Choroid plexus epithelial cell (primary cell): Measurements from ENCODE around the gene ACP2.

Source experiments
- DNase-seq: peaks from one replicate; pipeline ENCODE4 v3.0.0-alpha.2; 2010; ENCODE audit warnings: low read depth
- H3K4me3 ChIP-seq: 2 replicates; pipeline ENCODE4 v1.5.1; 2011; ENCODE audit warnings: low read depth, mild to moderate bottlenecking, control low read depth, low read length, moderate library complexity
- TF ChIP-seq, protein P1 (sequence below): conservative IDR thresholded peaks from 2 replicates; pipeline ENCODE4 v1.5.1; 2011; ENCODE audit warnings: low read depth, mild to moderate bottlenecking, control low read depth, inconsistent platforms, low read length, moderate library complexity

The ACP2 gene, protein sequence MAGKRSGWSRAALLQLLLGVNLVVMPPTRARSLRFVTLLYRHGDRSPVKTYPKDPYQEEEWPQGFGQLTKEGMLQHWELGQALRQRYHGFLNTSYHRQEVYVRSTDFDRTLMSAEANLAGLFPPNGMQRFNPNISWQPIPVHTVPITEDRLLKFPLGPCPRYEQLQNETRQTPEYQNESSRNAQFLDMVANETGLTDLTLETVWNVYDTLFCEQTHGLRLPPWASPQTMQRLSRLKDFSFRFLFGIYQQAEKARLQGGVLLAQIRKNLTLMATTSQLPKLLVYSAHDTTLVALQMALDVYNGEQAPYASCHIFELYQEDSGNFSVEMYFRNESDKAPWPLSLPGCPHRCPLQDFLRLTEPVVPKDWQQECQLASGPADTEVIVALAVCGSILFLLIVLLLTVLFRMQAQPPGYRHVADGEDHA

DNA sequence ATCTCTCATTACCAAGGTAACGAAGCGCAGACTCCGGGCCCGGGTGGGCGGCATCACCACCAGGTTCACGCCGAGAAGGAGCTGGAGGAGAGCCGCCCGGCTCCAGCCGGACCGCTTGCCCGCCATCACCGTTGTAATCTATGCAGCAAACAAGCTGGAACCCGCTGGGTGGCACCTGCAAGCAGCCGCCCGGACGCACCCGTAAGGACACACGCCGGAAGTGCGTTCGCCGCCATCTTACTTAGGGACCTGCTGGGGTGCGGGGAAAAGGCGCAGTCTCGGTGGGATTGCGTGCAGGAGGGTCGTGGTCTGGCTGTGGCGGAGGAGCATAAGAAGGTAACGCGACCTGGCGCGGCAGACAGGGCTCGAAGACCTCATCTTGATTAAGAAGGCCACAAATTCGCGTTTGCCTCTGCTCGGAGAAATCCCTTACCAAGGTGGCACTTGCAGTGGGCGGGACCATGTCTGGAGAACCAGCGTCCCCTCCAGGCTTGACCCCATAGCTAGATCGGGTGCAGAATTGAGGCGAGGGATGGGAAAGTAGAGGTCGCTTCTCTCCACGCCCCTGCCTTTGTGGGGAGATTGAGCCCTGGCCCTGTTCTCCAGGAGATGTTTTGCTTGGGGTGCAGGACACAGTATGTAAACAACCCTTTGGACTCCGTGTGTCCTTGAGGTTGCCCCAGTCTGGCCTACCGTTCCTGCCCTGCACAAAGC, at the start of gene ACP2:
Gene ACP2 (minus strand): TSS at position 151 of the 714 bp plus-strand sequence. CDS start 25 bp downstream, at position 126.
- TF ChIP-seq, protein P1, sequence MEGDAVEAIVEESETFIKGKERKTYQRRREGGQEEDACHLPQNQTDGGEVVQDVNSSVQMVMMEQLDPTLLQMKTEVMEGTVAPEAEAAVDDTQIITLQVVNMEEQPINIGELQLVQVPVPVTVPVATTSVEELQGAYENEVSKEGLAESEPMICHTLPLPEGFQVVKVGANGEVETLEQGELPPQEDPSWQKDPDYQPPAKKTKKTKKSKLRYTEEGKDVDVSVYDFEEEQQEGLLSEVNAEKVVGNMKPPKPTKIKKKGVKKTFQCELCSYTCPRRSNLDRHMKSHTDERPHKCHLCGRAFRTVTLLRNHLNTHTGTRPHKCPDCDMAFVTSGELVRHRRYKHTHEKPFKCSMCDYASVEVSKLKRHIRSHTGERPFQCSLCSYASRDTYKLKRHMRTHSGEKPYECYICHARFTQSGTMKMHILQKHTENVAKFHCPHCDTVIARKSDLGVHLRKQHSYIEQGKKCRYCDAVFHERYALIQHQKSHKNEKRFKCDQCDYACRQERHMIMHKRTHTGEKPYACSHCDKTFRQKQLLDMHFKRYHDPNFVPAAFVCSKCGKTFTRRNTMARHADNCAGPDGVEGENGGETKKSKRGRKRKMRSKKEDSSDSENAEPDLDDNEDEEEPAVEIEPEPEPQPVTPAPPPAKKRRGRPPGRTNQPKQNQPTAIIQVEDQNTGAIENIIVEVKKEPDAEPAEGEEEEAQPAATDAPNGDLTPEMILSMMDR: no peak
- peak within 1 kb of the TSS; percentile 97 for H3K4me3 ChIP-seq
- DNase-seq: peak; percentile 93

DNA sequence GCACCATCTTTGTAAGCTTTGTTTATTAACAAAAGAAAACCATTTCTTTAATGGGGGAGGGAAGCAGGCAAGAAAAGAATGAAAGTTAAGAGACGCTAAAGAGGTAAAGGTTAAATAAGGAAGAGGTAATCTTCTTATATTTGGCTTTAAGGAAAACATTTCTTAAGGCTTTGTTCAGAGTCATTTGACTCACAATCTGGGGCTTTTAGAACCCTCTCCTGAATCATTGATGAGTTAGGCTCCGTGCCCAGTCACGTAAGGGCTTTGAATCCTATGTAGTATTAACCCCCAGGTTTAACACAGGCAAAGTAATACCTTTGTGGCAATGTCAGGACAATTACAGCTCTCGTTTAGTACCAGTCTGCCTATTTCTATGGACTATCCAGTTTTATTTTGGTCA, 47.4 kb upstream of the ACP2 start:
- no peak for DNase-seq
- H3K4me3 ChIP-seq: no peak overlapping the region
- TF ChIP-seq, protein P1: no peak

DNA sequence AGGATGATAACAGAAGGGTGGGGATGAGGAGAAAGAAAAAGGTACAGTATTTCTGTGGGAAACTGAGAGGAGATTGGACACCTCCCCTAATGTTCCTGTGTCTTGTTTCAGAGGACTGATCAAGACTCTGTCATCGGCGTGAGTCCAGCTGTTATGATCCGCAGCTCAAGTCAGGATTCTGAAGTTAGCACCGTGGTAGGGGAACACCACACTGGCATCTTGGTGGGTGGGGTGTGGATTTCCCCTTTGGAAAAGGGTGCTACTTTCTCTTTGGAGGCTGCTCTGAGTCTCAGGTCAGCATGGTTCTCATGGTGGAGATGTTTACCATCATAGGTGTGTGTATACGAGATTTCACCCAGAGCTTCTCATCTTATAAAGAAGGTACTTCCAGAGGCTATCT, 46.8 kb upstream of the ACP2 start:
- no peak overlapping the region for H3K4me3 ChIP-seq
- DNase-seq: no peak
- TF ChIP-seq, protein P1: no peak

DNA sequence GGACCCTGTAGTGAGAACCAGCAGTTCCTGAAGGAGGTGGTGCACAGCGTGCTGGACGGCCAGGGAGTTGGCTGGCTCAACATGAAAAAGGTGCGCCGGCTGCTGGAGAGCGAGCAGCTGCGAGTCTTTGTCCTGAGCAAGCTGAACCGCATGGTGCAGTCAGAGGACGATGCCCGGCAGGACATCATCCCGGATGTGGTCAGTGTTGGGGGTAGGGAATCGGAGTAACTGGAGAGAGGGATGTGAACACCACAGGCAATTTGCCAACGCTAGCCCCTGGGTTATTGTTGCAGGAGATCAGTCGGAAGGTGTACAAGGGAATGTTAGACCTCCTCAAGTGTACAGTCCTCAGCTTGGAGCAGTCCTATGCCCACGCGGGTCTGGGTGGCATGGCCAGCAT, 41.2 kb upstream of the ACP2 start:
- DNase-seq: peak; percentile 70
- TF ChIP-seq, protein P1: no peak
- H3K4me3 ChIP-seq: no peak overlapping the region

DNA sequence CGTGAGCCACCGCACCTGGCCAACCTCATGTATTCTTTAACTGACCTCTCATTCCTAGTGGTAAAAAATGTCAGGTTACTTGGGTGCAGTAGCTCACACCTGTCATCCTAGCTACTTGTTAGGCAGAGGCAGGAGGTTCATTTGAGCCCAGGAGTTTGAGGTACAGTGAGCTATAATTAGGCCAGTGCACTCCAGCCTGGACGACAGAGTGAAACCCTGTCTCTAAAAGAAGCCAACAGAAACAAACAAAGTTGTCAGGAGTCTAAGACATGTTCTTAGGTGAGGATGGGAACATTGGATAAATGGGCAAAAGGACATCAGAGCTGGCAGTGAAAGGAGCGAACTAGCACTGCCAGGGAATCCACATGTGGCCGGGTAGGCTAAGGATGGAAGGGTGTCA, 39.5 kb upstream of the ACP2 start:
- TF ChIP-seq, protein P1: no peak
- no peak overlapping the region for H3K4me3 ChIP-seq
- no peak for DNase-seq

DNA sequence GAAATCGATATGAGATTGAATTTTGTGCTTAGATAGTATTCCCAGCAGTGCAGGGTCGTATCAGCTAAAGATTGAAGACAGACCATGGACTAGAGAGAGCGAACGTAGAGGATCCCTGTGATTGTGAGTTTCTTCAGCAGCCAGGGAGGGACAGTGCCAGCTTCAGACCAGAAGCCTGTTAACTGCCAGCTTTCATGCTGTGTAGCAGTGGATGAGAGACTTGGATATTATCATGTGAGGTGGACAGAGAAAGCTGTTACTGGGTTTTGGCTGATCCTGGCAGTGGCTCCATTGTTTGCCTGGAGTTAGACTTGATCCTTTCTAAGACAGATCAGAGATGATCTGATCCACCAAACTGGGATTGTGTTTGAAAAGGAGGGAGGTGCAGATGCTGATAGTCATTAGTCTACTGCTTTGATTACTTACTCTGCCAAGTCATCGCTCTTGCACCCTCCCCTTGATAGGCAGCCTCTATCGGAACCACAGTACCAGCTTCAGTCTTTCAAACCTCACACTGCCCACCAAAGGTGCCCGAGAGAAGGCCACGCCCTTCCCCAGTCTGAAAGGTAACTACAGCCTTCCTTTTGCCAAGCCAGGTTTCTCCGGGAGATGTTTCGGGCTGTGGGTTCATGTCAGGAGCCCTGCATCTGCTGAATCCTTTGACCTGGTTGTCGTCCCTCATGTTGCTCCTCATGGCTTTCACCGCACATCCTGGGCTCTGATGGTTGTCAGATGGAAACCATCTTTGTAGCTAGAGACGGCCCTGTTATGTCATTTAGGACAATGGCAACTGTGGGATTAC, 37.6 kb upstream of the ACP2 start:
- no peak for DNase-seq
- no peak overlapping the region for H3K4me3 ChIP-seq
- TF ChIP-seq, protein P1: no peak
